DMS53 treated with DMSO at 0.1 percent for 48 hours (cell line): ENCODE measurements around the gene TFCP2.
A peak's percentile ranks its signal among the peaks of the same experiment; 100 is the strongest.
"Not testable (repeated sequence)": the region's sequence is repeated elsewhere in the genome, so short reads cannot be mapped to it uniquely, and the experiment has no call there.

Experiments
- DNase-seq: peaks from one replicate; lab custom pipeline; 2025; ENCODE audit not compliant: unreplicated experiment; lab: John Stamatoyannopoulos, UW

The TFCP2 gene, protein sequence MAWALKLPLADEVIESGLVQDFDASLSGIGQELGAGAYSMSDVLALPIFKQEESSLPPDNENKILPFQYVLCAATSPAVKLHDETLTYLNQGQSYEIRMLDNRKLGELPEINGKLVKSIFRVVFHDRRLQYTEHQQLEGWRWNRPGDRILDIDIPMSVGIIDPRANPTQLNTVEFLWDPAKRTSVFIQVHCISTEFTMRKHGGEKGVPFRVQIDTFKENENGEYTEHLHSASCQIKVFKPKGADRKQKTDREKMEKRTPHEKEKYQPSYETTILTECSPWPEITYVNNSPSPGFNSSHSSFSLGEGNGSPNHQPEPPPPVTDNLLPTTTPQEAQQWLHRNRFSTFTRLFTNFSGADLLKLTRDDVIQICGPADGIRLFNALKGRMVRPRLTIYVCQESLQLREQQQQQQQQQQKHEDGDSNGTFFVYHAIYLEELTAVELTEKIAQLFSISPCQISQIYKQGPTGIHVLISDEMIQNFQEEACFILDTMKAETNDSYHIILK

DNA sequence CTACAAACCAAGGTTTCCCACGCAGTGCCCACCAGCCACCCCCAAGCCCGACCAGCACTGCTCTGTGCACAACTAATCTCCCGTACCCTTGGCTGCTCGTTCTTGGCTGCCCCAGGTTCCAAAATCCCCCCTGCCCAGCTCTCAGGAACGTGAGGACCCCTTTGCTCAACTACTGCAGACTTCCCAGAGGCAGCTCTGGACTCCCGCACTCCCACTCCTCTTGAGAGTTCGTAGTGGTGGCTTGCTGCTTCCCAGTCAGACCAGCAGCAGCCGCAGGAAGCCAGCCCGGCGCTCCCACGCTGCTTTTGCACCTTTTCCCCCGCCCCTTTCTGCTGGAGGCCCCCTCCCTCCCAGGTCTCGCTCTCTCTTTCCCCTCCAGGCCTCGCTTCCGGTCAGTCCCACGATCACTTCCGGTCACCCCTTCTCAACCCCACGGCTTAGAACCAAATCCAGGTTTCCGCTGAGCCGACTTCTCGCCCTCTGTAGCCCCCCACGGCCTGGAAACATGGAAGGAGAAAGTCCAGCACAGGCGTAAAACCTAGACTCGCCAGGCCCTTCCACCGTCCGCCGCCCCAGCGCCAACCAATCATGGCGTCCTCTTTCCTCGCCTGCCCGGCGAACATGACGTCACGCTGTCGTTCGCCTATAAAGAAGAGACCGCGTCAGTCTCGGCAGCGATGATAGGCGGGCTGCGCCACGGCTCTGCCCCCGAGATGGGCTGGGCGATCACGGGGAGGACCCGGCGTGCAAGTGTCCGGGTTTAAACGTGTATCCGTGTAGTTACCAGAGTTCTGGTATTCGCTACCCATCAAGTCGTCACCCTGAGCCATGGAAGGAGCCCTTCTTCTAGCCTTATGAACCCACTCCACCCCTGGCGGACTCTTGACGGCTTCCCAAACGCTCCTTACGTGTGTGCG is at the start of gene TFCP2:
TSS of gene TFCP2 (minus strand) at position 621 of the 917 bp plus-strand sequence. CDS start 713 bp downstream, outside the sequence.
- DNase-seq = peak; percentile 93

GRCh38 chr12:51222461-51222860 is 49.5 kb upstream of the TFCP2 start:
- no peak for DNase-seq

GRCh38 chr12:51219857-51220256 is 46.9 kb upstream of the TFCP2 start:
- not testable (repeated sequence) for DNase-seq

DNA sequence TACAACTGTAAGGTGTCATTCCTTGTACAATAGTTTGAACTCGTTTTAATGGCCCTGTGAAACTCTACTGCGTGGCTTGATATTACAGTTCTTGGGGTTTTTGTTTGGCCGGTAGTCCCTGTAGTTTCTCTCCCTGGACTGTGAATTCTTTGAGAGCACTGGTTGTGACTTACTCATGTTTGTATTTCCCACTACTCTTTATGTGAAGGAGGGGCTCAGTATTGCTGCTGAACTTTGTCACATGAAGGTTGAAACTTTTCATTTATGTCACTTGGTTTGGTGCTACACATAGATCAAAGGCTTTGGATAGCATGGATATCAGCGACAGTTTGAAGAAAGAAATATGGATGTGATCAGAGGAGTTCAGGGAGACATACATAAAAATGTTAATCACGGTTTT is 46.4 kb upstream of the TFCP2 start:
- no peak for DNase-seq

GRCh38 chr12:51218607-51219161 is 45.7 kb upstream of the TFCP2 start:
- peak; percentile 44 for DNase-seq

- peak; percentile 44 for DNase-seq
Measured at GRCh38 chr12:51217968-51218606, 45.2 kb upstream of the TFCP2 start, which contains the start of gene POU6F1. Gene POU6F1 (minus strand): TSS chr12:51218062. CDS start chr12:51206836, 11,226 bp downstream.

- no peak for DNase-seq
Measured at GRCh38 chr12:51217133-51217967, 44.4 kb upstream of the TFCP2 start.

DNA sequence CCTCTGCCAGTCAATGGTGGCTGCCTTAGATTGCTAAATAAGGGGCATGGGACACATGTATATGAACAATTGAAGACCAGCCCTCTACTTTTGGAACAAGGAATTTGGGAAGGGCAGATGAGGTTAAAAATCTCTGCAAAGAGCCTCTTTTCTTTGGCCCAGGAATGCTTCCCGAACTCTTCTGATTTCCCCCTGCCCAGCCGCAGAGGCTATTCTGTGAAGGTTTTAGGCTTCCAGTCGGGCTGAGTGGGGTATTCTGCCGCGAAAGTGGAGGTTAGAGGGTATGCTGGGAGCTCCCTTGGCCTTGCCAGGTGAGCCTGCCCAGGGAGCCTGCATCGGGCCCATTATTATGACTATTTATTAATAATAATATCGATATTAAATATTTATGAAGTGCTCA is 43.7 kb upstream of the TFCP2 start:
- no peak for DNase-seq

- DNase-seq = no peak
Measured at GRCh38 chr12:51214895-51215294, 42.0 kb upstream of the TFCP2 start.

DNA sequence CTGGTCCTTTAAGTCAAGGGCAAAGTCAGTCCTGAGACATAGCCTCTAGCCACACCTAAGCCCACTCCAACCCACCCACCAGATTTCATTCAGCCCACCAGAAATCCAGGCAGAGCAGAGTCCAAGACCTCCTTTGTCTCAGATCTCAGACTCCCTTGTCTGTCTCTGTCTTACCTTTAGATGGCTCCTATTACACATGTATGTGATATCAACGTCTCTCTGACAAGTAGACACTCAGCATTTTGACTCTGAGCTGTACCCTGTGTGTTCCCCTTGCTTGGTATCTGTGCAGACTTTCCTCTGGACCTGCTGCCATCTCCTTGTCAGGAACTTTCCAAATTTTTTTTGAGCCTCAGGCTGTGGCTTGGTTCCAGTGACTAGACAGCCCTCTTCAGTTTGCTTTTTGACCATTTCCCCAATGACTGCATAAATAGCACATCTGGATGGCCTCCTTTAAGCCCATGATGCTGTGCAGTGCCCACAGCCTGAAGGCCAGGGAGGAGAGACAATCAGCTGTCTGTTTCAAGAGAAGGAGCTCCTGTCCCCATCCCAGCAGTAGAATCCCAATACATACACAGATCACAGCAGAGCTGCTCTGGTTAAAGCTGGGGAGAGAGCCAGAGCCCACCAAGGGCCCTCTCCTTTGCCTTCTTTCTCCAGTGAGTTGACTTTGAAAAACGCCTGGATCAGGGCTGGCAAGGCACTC is 37.9 kb upstream of the TFCP2 start:
- no peak for DNase-seq

- no peak for DNase-seq
Measured at GRCh38 chr12:51209259-51209658, 36.3 kb upstream of the TFCP2 start.

GRCh38 chr12:51208016-51208660 is 35.2 kb upstream of the TFCP2 start:
- no peak for DNase-seq

DNA sequence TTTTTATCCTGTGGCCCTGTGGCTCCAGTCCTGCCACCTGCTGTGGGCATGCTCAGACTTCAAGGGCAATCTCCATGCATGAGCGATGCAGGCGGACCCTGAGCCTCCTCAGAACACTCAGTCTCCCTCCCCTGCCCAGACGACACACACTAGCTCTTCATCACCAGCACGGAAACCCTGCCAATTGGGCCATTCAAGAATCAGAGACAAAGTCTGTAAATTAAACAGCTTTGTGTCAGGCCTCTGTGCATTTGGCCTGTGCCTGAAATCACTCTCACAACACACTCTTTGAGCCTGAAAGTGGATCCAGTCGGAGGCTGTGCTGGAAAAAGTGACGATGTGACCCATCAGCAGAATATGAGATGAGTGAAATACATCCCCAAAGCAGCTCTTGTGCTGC is 32.4 kb upstream of the TFCP2 start:
- DNase-seq = no peak

DNA sequence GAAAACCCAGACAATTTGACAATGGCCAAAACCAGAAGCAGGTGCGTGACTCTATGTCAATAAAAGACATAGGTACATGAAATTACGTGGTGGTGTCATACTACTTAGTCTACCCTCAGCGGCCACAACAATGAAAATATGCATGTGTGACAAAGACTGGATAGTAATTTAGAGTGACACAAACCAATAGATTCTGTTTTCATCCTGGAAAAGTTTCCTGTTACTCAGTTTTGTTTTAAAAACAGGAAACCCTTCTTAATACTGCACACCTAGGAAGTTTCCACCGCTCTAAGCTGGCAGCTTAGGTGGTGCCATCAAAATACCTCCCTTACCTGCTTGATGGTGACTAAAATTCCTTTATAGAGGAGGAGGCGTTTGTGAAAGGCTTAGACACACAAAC is 29.8 kb upstream of the TFCP2 start:
- DNase-seq = no peak

DNA sequence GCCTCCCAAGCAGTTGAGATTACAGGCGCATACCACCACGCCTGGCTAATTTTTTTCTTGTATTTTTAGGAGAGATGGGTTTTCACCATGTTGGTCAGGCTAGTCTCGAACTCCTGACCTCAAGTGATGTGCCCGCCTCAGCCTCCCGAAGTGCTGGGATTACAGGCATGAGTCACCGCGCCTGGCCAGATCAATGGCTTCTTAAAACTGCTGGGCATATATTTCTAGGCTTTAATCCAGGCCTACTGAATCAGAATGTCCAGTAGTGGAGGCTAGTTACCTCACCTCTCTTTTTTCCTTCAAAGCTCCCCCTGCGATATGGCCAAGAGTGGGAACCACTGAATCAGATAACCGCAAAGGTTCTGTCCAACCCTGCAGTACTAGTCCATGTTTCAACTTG is 27.9 kb upstream of the TFCP2 start:
- no peak for DNase-seq

DNA sequence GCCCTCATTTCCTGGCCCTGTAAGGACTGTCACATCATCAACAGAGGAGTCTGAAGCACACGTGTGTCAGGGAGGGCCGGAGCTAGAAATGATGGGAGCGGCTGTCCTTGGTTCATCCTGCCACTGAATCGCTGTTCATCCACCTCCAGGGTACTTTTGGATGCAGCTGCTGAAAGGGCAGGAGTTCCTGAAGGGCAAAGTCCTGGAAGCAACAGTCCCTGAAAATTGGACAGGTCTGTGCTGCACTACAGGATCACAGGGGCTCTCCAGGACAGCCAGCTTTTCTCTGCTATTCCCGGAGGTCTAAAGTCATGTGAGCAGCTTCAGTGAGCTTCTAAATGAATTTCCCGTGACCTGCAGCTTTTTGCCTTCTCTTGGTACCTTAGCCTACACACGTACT is 27.2 kb upstream of the TFCP2 start:
- no peak for DNase-seq

DNA sequence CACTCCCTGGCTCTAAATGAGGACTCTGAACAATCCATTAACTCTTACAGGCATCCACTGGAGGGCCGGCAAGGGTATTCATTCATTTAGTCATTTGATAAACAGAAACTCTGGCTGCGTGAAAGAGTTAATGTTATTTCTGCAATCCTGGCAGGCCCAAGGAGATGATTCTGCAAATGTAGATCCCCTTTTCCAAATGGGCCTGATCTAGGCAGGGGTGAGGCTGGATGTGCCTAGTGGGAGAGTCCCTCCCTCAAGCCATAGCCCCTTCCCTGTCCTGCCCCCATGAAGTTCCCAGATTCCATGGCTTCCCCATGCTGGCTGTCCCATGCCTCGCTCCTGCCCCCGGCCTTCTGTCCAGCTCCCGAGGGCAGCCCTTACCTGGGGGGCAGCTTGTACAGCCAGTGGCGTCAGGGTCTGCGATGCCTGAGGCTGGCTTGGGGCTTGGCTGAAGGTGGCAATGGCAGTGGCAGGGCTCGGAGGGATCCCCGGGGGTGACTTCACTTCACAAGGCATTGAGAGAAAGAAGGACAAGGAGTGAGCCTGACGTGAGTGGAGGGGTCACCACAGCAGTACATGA is 26.5 kb upstream of the TFCP2 start:
- no peak for DNase-seq

- no peak for DNase-seq
Measured at GRCh38 chr12:51198568-51199365, 25.8 kb upstream of the TFCP2 start.
